Measurements from ENCODE around the gene AQP12B. TPM values are rescaled to one million over a fixed set of nuclear protein-coding genes. Genes with fewer than 3 reads are reported as not detected.

Gene AQP12B
- total and polyA plus RNA-seq, 2 of the 13 experiments (the other 11 are each of a cell fraction or from before 2014, with no cell fraction given) = not detected

- no peak; the same call in 1 of the 2 replicates for TF ChIP-seq ZNF136 (CRISPR knock-in tag; IDR thresholded peaks at IDR 0.05; ENCODE audit: low read depth)
- no peak; the same call in 1 of the 2 replicates for TF ChIP-seq GZF1 (CRISPR knock-in tag; IDR thresholded peaks at IDR 0.05)
- no peak for TF ChIP-seq NONO (IDR thresholded peaks at IDR 0.05)
- peak; percentile 87 for TF ChIP-seq NONO (CRISPR knock-in tag; conservative IDR thresholded peaks at IDR 0.05)
- TF ChIP-seq, protein P1, sequence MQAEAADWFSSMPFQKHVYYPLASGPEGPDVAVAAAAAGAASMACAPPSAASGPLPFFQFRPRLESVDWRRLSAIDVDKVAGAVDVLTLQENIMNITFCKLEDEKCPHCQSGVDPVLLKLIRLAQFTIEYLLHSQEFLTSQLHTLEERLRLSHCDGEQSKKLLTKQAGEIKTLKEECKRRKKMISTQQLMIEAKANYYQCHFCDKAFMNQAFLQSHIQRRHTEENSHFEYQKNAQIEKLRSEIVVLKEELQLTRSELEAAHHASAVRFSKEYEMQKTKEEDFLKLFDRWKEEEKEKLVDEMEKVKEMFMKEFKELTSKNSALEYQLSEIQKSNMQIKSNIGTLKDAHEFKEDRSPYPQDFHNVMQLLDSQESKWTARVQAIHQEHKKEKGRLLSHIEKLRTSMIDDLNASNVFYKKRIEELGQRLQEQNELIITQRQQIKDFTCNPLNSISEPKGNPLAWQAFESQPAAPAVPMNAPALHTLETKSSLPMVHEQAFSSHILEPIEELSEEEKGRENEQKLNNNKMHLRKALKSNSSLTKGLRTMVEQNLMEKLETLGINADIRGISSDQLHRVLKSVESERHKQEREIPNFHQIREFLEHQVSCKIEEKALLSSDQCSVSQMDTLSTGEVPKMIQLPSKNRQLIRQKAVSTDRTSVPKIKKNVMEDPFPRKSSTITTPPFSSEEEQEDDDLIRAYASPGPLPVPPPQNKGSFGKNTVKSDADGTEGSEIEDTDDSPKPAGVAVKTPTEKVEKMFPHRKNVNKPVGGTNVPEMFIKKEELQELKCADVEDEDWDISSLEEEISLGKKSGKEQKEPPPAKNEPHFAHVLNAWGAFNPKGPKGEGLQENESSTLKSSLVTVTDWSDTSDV (CRISPR knock-in tag; IDR thresholded peaks at IDR 0.05) = 0 out of 2 replicates have a peak, but pooled peaks have one; percentile 72
- no peak for TF ChIP-seq KDM1A (CRISPR knock-in tag; IDR thresholded peaks at IDR 0.05)
- TF ChIP-seq NFYB (CRISPR knock-in tag; IDR thresholded peaks at IDR 0.05) = peak; percentile 50
- TF ChIP-seq IKZF1 (IDR thresholded peaks at IDR 0.05) = no peak
- TF ChIP-seq ZNF776 (CRISPR knock-in tag; IDR thresholded peaks at IDR 0.05) = peak; percentile 94
- peak; percentile 70; the same call in 1 of the 2 replicates for TF ChIP-seq SOX13 (IDR thresholded peaks at IDR 0.05)
- peak in 1 of 2 experiments; percentile 76; a peak in 2 of 4 replicates for TF ChIP-seq SOX13 (CRISPR knock-in tag; conservative IDR thresholded peaks at IDR 0.05 in 1 of 2, IDR thresholded peaks at IDR 0.05 in 1 of 2)
- TF ChIP-seq, protein P2, sequence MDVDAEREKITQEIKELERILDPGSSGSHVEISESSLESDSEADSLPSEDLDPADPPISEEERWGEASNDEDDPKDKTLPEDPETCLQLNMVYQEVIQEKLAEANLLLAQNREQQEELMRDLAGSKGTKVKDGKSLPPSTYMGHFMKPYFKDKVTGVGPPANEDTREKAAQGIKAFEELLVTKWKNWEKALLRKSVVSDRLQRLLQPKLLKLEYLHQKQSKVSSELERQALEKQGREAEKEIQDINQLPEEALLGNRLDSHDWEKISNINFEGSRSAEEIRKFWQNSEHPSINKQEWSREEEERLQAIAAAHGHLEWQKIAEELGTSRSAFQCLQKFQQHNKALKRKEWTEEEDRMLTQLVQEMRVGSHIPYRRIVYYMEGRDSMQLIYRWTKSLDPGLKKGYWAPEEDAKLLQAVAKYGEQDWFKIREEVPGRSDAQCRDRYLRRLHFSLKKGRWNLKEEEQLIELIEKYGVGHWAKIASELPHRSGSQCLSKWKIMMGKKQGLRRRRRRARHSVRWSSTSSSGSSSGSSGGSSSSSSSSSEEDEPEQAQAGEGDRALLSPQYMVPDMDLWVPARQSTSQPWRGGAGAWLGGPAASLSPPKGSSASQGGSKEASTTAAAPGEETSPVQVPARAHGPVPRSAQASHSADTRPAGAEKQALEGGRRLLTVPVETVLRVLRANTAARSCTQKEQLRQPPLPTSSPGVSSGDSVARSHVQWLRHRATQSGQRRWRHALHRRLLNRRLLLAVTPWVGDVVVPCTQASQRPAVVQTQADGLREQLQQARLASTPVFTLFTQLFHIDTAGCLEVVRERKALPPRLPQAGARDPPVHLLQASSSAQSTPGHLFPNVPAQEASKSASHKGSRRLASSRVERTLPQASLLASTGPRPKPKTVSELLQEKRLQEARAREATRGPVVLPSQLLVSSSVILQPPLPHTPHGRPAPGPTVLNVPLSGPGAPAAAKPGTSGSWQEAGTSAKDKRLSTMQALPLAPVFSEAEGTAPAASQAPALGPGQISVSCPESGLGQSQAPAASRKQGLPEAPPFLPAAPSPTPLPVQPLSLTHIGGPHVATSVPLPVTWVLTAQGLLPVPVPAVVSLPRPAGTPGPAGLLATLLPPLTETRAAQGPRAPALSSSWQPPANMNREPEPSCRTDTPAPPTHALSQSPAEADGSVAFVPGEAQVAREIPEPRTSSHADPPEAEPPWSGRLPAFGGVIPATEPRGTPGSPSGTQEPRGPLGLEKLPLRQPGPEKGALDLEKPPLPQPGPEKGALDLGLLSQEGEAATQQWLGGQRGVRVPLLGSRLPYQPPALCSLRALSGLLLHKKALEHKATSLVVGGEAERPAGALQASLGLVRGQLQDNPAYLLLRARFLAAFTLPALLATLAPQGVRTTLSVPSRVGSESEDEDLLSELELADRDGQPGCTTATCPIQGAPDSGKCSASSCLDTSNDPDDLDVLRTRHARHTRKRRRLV (CRISPR knock-in tag; IDR thresholded peaks at IDR 0.05) = peak; percentile 75; the same call in 1 of the 2 replicates
- TF ChIP-seq, protein P3, sequence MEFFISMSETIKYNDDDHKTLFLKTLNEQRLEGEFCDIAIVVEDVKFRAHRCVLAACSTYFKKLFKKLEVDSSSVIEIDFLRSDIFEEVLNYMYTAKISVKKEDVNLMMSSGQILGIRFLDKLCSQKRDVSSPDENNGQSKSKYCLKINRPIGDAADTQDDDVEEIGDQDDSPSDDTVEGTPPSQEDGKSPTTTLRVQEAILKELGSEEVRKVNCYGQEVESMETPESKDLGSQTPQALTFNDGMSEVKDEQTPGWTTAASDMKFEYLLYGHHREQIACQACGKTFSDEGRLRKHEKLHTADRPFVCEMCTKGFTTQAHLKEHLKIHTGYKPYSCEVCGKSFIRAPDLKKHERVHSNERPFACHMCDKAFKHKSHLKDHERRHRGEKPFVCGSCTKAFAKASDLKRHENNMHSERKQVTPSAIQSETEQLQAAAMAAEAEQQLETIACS (CRISPR knock-in tag; IDR thresholded peaks at IDR 0.05) = no peak
- TF ChIP-seq ZNF510 (CRISPR knock-in tag; IDR thresholded peaks at IDR 0.05; ENCODE audit: low read depth) = no peak
- TF ChIP-seq GATAD2A (CRISPR knock-in tag; IDR thresholded peaks at IDR 0.05) = peak; percentile 89
- peak; percentile 84 for TF ChIP-seq RXRA (CRISPR knock-in tag; IDR thresholded peaks at IDR 0.05)
- peak; percentile 64; the same call in 1 of the 2 replicates for TF ChIP-seq ZFP37 (CRISPR knock-in tag; IDR thresholded peaks at IDR 0.05; ENCODE audit: borderline replicate concordance)
- TF ChIP-seq ZNF781 (CRISPR knock-in tag; IDR thresholded peaks at IDR 0.05; ENCODE audit: borderline replicate concordance, not compliant biosample characterization) = peak; percentile 59
- TF ChIP-seq ZNF430 (CRISPR knock-in tag; IDR thresholded peaks at IDR 0.05) = peak; percentile 75; the same call in 1 of the 2 replicates
- TF ChIP-seq ERF (CRISPR knock-in tag; IDR thresholded peaks at IDR 0.05) = peak; percentile 88
- peak; percentile 52 for TF ChIP-seq MLX (CRISPR knock-in tag; IDR thresholded peaks at IDR 0.05)
Observed at GRCh38 chr2:240626531-240627300, 56.0 kb downstream of the AQP12B start (continued).

Measured in HepG2 (cell line).